Stimulated activated CD4-positive, alpha-beta T cell treated with anti-CD3 and anti-CD28 coated beads, Interleukin-1b, Interleukin-23, amount 100 ng/mL, for 1 hour (primary cell): ENCODE results near the gene PRPF4.
"Not testable (repeated sequence)": the region's sequence is repeated elsewhere in the genome, so short reads cannot be mapped to it uniquely, and the experiment has no call there.

Experiments used
- DNase-seq, 2 donors: peaks; one replicate each; pipeline ENCODE4 v3.0.0-alpha.2; 2020; ENCODE audit warnings: low read depth in 2 of 2

PRPF4 gene

GRCh38 chr9:113267911-113268566 lies 7.4 kb upstream of the PRPF4 start:
- DNase-seq = no peak

- no peak for DNase-seq
Measured at GRCh38 chr9:113269355-113269754, 6.1 kb upstream of the PRPF4 start.

- DNase-seq = no peak
Measured at GRCh38 chr9:113269871-113270270, 5.6 kb upstream of the PRPF4 start.

- DNase-seq = no peak
Measured at GRCh38 chr9:113274474-113275156, 843 bp upstream of the PRPF4 start.

GRCh38 chr9:113278840-113279239 lies 3.4 kb downstream of the PRPF4 start:
- no peak for DNase-seq

GRCh38 chr9:113281356-113281755 lies 5.9 kb downstream of the PRPF4 start:
- no peak for DNase-seq

GRCh38 chr9:113289091-113289490 lies 13.6 kb downstream of the PRPF4 start:
- no peak for DNase-seq

- no peak for DNase-seq
Measured at GRCh38 chr9:113290052-113290607, 14.7 kb downstream of the PRPF4 start.

- no peak for DNase-seq
Measured at GRCh38 chr9:113293285-113293878, 17.9 kb downstream of the PRPF4 start.

- not testable (repeated sequence) for DNase-seq
Measured at GRCh38 chr9:113296247-113296646, 20.8 kb downstream of the PRPF4 start.

- DNase-seq = no peak
Measured at GRCh38 chr9:113296796-113297558, 21.5 kb downstream of the PRPF4 start.

GRCh38 chr9:113298311-113298710 lies 22.9 kb downstream of the PRPF4 start:
- no peak for DNase-seq

- DNase-seq = no peak
Measured at GRCh38 chr9:113298924-113299770, 23.7 kb downstream of the PRPF4 start.

- DNase-seq = no peak
Measured at GRCh38 chr9:113299800-113300292, 24.4 kb downstream of the PRPF4 start.

GRCh38 chr9:113301548-113301947 lies 26.1 kb downstream of the PRPF4 start:
- DNase-seq = no peak

GRCh38 chr9:113302792-113303418 lies 27.4 kb downstream of the PRPF4 start, which contains the start of gene RNF183:
TSS of gene RNF183 (minus strand) at chr9:113303376. CDS start at chr9:113298184, 5,192 bp downstream.
- DNase-seq = no peak

GRCh38 chr9:113306566-113306965 lies 31.1 kb downstream of the PRPF4 start:
- DNase-seq = no peak

GRCh38 chr9:113307396-113307975 lies 32.0 kb downstream of the PRPF4 start:
- no peak for DNase-seq

- no peak for DNase-seq
Measured at GRCh38 chr9:113309204-113309813, 33.9 kb downstream of the PRPF4 start.

GRCh38 chr9:113310538-113310937 lies 35.1 kb downstream of the PRPF4 start:
- no peak for DNase-seq
